T-helper 1 cell treated with Interleukin-12 subunit alpha and Interleukin-12 subunit beta and Interleukin-4 antibody, amounts not matched to agents 30 μg/mL and 1 μg/mL, for 36 hours (primary cell): ENCODE results near the gene S100A3.

Experiments used
- H3K27ac Mint-ChIP-seq: one replicate; pipeline ENCODE4 v1.8.0; 2021; ENCODE audit warnings: mild to moderate bottlenecking, mixed read lengths
- H3K27me3 Mint-ChIP-seq: one replicate; pipeline ENCODE4 v1.8.0; 2021; ENCODE audit warnings: low read depth, mixed read lengths
- H3K36me3 Mint-ChIP-seq: one replicate; pipeline ENCODE4 v1.8.0; 2021; ENCODE audit warnings: low read depth, mixed read lengths
- H3K4me1 Mint-ChIP-seq: one replicate; pipeline ENCODE4 v1.8.0; 2021; ENCODE audit warnings: low read depth, mixed read lengths
- H3K4me3 Mint-ChIP-seq: one replicate; pipeline ENCODE4 v1.8.0; 2021; ENCODE audit warnings: mild to moderate bottlenecking, moderate library complexity, mixed read lengths
- H3K9me3 Mint-ChIP-seq: one replicate; pipeline ENCODE4 v1.8.0; 2021; ENCODE audit warnings: mixed read lengths

The S100A3 gene

GRCh38 chr1:153507926-153508583 lies 41.0 kb downstream of the S100A3 start:
- Mint-ChIP-seq H3K36me3 (no peaks in the 10 kb centered on the region), H3K27ac (peak overlapping the region; percentile 41), H3K9me3 (no peaks in the 10 kb centered on the region), H3K4me1 (peaks cover 14% of the 10 kb centered on the region), H3K27me3 (peaks cover 3% of the 10 kb centered on the region), H3K4me3 (no peak overlapping the region)

DNA sequence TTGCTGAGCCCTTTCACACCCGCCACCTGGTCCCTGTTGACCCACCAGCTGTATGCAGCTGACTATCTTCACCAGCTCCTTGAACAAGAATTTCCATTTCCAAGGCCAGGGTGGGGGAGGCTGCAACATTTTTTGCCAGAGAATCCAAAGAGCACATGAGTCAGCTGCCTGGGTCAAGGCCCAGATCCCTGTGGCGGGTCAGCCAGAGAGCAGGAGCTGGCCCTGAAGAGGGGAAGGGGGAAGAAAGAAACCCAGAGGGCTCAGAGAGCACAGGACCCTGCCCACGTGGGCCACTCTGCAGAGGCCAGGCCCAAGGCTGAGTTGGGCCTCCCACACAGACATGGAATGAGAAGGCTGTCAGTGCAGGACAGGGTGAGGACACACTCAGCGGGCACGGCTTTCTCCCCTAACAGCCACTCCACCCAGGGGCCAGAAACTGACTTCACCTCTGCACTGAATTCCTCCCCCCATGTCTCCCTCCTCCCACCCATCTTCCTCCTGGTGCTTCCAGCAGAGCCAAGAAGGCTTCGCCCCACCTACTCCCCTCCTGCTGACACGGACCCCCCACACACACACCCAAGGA lies 42.1 kb downstream of the S100A3 start:
- H3K4me3 Mint-ChIP-seq, result no peak overlapping the region
- no peaks in the 10 kb centered on the region for H3K36me3 Mint-ChIP-seq
- peaks cover 6% of the 10 kb centered on the region for H3K27me3 Mint-ChIP-seq
- H3K4me1 Mint-ChIP-seq, result peaks cover 14% of the 10 kb centered on the region
- H3K27ac Mint-ChIP-seq, result no peak overlapping the region
- no peaks in the 10 kb centered on the region for H3K9me3 Mint-ChIP-seq

DNA sequence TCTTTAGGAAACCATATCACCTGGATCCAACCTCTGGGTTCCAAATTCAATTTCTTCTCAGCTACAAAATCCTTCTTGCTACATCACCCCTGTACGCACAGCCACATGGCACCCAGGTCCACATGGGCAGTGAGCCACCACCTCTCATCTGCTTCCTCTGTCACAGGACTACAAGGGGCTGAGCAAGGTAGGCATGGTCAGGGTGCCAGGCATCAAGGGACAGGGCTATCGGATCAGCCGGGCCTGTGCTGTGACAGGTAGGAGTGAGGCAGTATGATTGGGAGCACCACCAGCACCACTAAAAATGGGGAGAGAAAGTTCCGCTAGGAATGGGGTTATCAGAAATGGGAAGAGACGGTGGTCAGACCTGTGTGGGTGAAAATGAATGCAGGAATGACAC lies 42.7 kb downstream of the S100A3 start:
- H3K36me3 Mint-ChIP-seq, result no peaks in the 10 kb centered on the region
- H3K4me3 Mint-ChIP-seq, result no peak overlapping the region
- peaks cover 14% of the 10 kb centered on the region for H3K4me1 Mint-ChIP-seq
- no peak overlapping the region for H3K27ac Mint-ChIP-seq
- H3K27me3 Mint-ChIP-seq, result peaks cover 7% of the 10 kb centered on the region
- no peaks in the 10 kb centered on the region for H3K9me3 Mint-ChIP-seq

GRCh38 chr1:153505576-153505975 lies 43.5 kb downstream of the S100A3 start:
- Mint-ChIP-seq H3K27ac (no peak overlapping the region), H3K4me3 (no peak overlapping the region), H3K36me3 (no peaks in the 10 kb centered on the region), H3K9me3 (no peaks in the 10 kb centered on the region), H3K27me3 (peaks cover 7% of the 10 kb centered on the region), H3K4me1 (peaks cover 7% of the 10 kb centered on the region)

DNA sequence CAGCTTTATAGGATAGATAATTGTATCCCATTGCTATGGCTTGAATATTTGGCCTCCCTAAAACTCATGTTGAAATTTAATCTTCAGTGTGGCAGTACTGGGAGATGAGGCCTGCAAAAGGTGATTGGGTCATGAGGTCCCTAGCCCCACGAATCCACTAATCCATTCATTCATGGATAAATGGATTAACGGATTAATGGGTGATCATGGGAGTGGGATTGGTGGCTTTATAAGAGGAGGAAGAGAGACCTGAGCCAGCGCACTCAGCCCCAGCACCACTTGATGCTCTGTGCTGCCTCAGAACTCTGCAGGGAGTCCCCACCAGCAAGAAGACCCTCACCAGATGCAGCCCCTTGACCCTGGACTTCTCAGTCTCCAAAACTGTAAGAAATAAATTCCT lies 45.3 kb downstream of the S100A3 start:
- Mint-ChIP-seq H3K4me3 (no peak overlapping the region), H3K27me3 (peaks cover 19% of the 10 kb centered on the region), H3K4me1 (no peaks in the 10 kb centered on the region), H3K36me3 (no peaks in the 10 kb centered on the region), H3K27ac (no peak overlapping the region), H3K9me3 (no peaks in the 10 kb centered on the region)

DNA sequence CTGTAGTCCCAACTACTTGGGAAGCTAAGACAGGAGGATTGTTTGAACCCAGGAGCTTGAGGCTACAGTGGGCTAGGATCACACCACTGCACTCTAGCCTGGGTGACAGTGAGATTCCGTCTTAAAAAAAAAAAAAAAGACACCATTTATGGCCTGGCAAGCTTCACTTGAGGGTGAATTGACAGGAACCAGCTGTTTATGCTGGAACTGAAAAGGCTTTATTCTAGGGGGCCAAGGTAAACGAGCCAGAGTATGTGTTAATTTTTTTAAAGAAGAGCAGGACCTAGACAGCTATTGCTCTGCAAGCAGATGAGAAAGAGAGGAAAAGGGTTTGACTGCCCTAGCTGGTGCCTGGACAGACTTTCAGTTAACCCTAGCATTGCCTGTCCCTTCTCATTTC lies 50.3 kb downstream of the S100A3 start:
- Mint-ChIP-seq H3K4me1 (no peaks in the 10 kb centered on the region), H3K4me3 (no peak overlapping the region), H3K27me3 (peaks cover 40% of the 10 kb centered on the region), H3K27ac (no peak overlapping the region), H3K36me3 (no peaks in the 10 kb centered on the region), H3K9me3 (no peaks in the 10 kb centered on the region)
